Activated naive CD4-positive, alpha-beta T cell treated with Interleukin-2 at 50 U/mL for 16 hours (primary cell): ENCODE measurements around the gene RAB43.
"Not testable (repeated sequence)": the region's sequence is repeated elsewhere in the genome, so short reads cannot be mapped to it uniquely, and the experiment has no call there.

Experiments used
- DNase-seq: peaks from one replicate; pipeline ENCODE4 v3.0.0-alpha.2; 2020

The RAB43 gene

GRCh38 chr3:129121016-129121791, 400 bp downstream of the RAB43 start:
- peak; percentile 67 for DNase-seq

- DNase-seq, result peak; percentile 92
Measured at GRCh38 chr3:129120254-129121004, 1.2 kb downstream of the RAB43 start.

GRCh38 chr3:129119365-129120100, 2.1 kb downstream of the RAB43 start:
- peak; percentile 18 for DNase-seq

GRCh38 chr3:129118745-129119144, 2.9 kb downstream of the RAB43 start:
- peak; percentile 29 for DNase-seq

- DNase-seq, result no peak
Measured at GRCh38 chr3:129117134-129117533, 4.5 kb downstream of the RAB43 start.

- DNase-seq, result no peak
Measured at GRCh38 chr3:129116482-129116946, 5.1 kb downstream of the RAB43 start.

- no peak for DNase-seq
Measured at GRCh38 chr3:129114455-129114854, 7.1 kb downstream of the RAB43 start.

- DNase-seq, result no peak
Measured at GRCh38 chr3:129112308-129113052, 9.1 kb downstream of the RAB43 start.

- DNase-seq, result not testable (repeated sequence)
Measured at GRCh38 chr3:129111076-129111780, 10.4 kb downstream of the RAB43 start.

- DNase-seq, result no peak
Measured at GRCh38 chr3:129107793-129108192, 13.8 kb downstream of the RAB43 start.

GRCh38 chr3:129106866-129107565, 14.6 kb downstream of the RAB43 start:
- no peak for DNase-seq

- no peak for DNase-seq
Measured at GRCh38 chr3:129106320-129106719, 15.3 kb downstream of the RAB43 start.

- DNase-seq, result no peak
Measured at GRCh38 chr3:129105862-129106261, 15.7 kb downstream of the RAB43 start.

GRCh38 chr3:129104498-129105079, 17.0 kb downstream of the RAB43 start:
- no peak for DNase-seq

- DNase-seq, result no peak
Measured at GRCh38 chr3:129104051-129104450, 17.6 kb downstream of the RAB43 start.

- no peak for DNase-seq
Measured at GRCh38 chr3:129103296-129103695, 18.3 kb downstream of the RAB43 start.

GRCh38 chr3:129101370-129102138, 20.1 kb downstream of the RAB43 start:
- DNase-seq, result no peak

GRCh38 chr3:129100274-129100673, 21.3 kb downstream of the RAB43 start:
- no peak for DNase-seq

- no peak for DNase-seq
Measured at GRCh38 chr3:129095285-129095684, 26.3 kb downstream of the RAB43 start.

GRCh38 chr3:129088312-129088711, 33.3 kb downstream of the RAB43 start:
- DNase-seq, result not testable (repeated sequence)
